ENCODE data around the gene C12orf56.

DNA sequence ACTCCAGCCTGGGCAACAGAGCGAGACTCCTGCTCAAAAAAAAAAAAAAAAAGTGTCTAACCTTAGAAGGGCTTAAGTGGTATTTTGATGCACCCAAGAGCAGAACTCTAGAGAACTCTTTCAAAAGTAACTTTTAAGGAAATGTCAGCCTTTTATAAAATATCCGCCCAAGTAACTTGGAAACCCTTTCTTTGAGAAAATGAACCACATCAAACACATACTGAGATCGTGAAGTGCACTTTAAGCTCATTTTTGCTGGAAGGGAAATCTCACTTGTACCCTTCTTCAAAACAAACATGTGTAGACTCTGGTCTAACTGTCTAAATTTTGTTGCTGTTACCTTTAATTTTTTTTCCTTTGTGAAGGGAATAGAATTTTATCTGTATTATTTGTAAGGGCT lies 5.5 kb downstream of the C12orf56 start:
- TF ChIP-seq, protein P1, sequence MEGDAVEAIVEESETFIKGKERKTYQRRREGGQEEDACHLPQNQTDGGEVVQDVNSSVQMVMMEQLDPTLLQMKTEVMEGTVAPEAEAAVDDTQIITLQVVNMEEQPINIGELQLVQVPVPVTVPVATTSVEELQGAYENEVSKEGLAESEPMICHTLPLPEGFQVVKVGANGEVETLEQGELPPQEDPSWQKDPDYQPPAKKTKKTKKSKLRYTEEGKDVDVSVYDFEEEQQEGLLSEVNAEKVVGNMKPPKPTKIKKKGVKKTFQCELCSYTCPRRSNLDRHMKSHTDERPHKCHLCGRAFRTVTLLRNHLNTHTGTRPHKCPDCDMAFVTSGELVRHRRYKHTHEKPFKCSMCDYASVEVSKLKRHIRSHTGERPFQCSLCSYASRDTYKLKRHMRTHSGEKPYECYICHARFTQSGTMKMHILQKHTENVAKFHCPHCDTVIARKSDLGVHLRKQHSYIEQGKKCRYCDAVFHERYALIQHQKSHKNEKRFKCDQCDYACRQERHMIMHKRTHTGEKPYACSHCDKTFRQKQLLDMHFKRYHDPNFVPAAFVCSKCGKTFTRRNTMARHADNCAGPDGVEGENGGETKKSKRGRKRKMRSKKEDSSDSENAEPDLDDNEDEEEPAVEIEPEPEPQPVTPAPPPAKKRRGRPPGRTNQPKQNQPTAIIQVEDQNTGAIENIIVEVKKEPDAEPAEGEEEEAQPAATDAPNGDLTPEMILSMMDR (IDR thresholded peaks at IDR 0.05; ENCODE audit: poor library complexity, severe bottlenecking), result no peak
- TF ChIP-seq POLR2AphosphoS5 (IDR thresholded peaks at IDR 0.05), result no peak
- no peak for TF ChIP-seq RAD21 (conservative IDR thresholded peaks at IDR 0.05)
- TF ChIP-seq EP300 (conservative IDR thresholded peaks at IDR 0.05; ENCODE audit: poor library complexity, severe bottlenecking), result no peak
- no peak for TF ChIP-seq EZH2 (IDR thresholded peaks at IDR 0.05; ENCODE audit: borderline replicate concordance, insufficient read depth, low read length, poor library complexity, severe bottlenecking)
- TF ChIP-seq SMC3 (conservative IDR thresholded peaks at IDR 0.05; ENCODE audit: poor library complexity), result no peak
- TF ChIP-seq MXI1 (conservative IDR thresholded peaks at IDR 0.05; ENCODE audit: poor library complexity, severe bottlenecking), result no peak

Data from neural cell (in vitro differentiated cells).